ENCODE measurements around the gene CHST1. TPM values are rescaled to one million over a fixed set of nuclear protein-coding genes. Genes with fewer than 3 reads are reported as not detected.

CHST1 gene
- total RNA-seq, 1 donor from 2014 or later, result 3.0 TPM

GRCh38 chr11:45643598-45644260 lies 21.7 kb downstream of the CHST1 start:
- peak; percentile 17 for ATAC-seq

- peak; percentile 54 for ATAC-seq
Measured at GRCh38 chr11:45641961-45642360, 23.5 kb downstream of the CHST1 start.

- no peak for ATAC-seq
Measured at GRCh38 chr11:45638051-45638450, 27.4 kb downstream of the CHST1 start.

GRCh38 chr11:45635907-45636306 lies 29.5 kb downstream of the CHST1 start:
- no peak for ATAC-seq

- ATAC-seq, result no peak
Measured at GRCh38 chr11:45625611-45626010, 39.8 kb downstream of the CHST1 start.

- ATAC-seq, result no peak
Measured at GRCh38 chr11:45624095-45624494, 41.3 kb downstream of the CHST1 start.

- ATAC-seq, result no peak
Measured at GRCh38 chr11:45622861-45623260, 42.6 kb downstream of the CHST1 start.

GRCh38 chr11:45622283-45622682 lies 43.1 kb downstream of the CHST1 start:
- ATAC-seq, result no peak

GRCh38 chr11:45621588-45621987 lies 43.8 kb downstream of the CHST1 start:
- no peak for ATAC-seq

GRCh38 chr11:45620243-45620642 lies 45.2 kb downstream of the CHST1 start:
- ATAC-seq, result no peak

GRCh38 chr11:45618897-45619296 lies 46.5 kb downstream of the CHST1 start:
- no peak for ATAC-seq

GRCh38 chr11:45617871-45618601 lies 47.4 kb downstream of the CHST1 start:
- no peak for ATAC-seq

GRCh38 chr11:45616802-45617549 lies 48.4 kb downstream of the CHST1 start:
- ATAC-seq, result no peak

GRCh38 chr11:45615182-45615792 lies 50.1 kb downstream of the CHST1 start:
- ATAC-seq, result no peak

GRCh38 chr11:45614196-45614828 lies 51.1 kb downstream of the CHST1 start:
- ATAC-seq, result no peak

GRCh38 chr11:45610627-45611026 lies 54.8 kb downstream of the CHST1 start:
- no peak for ATAC-seq

- ATAC-seq, result no peak
Measured at GRCh38 chr11:45609902-45610301, 55.5 kb downstream of the CHST1 start.

- no peak for ATAC-seq
Measured at GRCh38 chr11:45609337-45609736, 56.1 kb downstream of the CHST1 start.

- ATAC-seq, result no peak
Measured at GRCh38 chr11:45607995-45608394, 57.4 kb downstream of the CHST1 start.

- ATAC-seq, result no peak
Measured at GRCh38 chr11:45606514-45607281, 58.7 kb downstream of the CHST1 start.

- ATAC-seq, result no peak
Measured at GRCh38 chr11:45605051-45605450, 60.4 kb downstream of the CHST1 start.

Measured in esophagus mucosa (tissue), 1 donor.